OCI-LY3 (cell line): ENCODE measurements around the gene SGCG.

Source experiments
- CTCF ChIP-seq: fragments of 200-600, 300-600 bp; sonication (generic); IDR thresholded peaks from 2 replicates; pipeline ENCODE4 v1.5.1; 2014; ENCODE audit warnings: antibody characterized with exemption, low read length, low read depth
- EZH2phosphoT487 ChIP-seq: fragments of 200-600 bp; shearing (Covaris generic); IDR thresholded peaks from 2 replicates; pipeline ENCODE4 v1.6.1; 2018; ENCODE audit warnings: antibody characterized with exemption, mixed run types, low read depth

DNA sequence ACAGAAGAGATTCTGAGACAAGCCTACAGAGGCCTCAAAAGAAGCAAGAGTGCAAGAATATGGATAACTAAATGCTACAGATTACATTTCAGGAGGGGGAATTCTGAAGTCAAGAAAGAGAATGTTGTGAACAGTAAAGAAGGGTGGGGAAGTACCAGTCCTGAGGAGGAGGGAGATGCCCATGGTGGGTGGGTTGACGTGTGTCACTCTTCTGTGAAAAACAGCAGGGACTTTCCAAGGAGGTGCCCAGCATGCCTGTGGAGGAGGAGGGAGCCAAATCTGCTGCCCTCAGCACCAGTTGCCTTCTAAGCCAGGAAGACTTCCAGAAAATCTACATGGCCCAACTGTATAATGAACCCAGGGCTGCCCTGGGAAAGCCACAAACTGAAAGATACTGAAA lies 87.7 kb downstream of the SGCG start:
- TF ChIP-seq CTCF (no peak), EZH2phosphoT487 (no peak)
